H9 (cell line): ENCODE results near the gene CAMK2B. TPM values are rescaled to one million over a fixed set of nuclear protein-coding genes. Genes with fewer than 3 reads are reported as not detected.

ENCODE experiments used
- DNase-seq: peaks from one replicate; pipeline ENCODE4 v3.0.0-alpha.2; 2017
- H2AFZ ChIP-seq: one replicate; pipeline ENCODE4 v1.6.1; 2013; ENCODE audit warnings: mild to moderate bottlenecking, low read length, control low read depth, moderate library complexity
- H2AK5ac ChIP-seq: 2 replicates; pipeline ENCODE4 v1.6.1; 2013; ENCODE audit warnings: low read length, control low read depth, mixed read lengths; ENCODE audit not compliant: insufficient read length
- H2BK120ac ChIP-seq: one replicate; pipeline ENCODE4 v1.6.1; 2013; ENCODE audit warnings: low read depth, mild to moderate bottlenecking, low read length, control low read depth, inconsistent platforms; ENCODE audit not compliant: poor library complexity, severe bottlenecking
- H2BK12ac ChIP-seq: 2 replicates; pipeline ENCODE4 v1.6.1; 2013; ENCODE audit warnings: low read length, control low read depth, mixed read lengths, low read depth; ENCODE audit not compliant: insufficient read length
- H2BK15ac ChIP-seq: 2 replicates; pipeline ENCODE4 v1.6.1; 2013; ENCODE audit warnings: low read depth, low read length, control low read depth
- H2BK20ac ChIP-seq: one replicate; pipeline ENCODE4 v1.6.1; 2013; ENCODE audit warnings: low read depth, mild to moderate bottlenecking, low read length, control low read depth, inconsistent platforms; ENCODE audit not compliant: poor library complexity, severe bottlenecking
- H2BK5ac ChIP-seq: 2 replicates; pipeline ENCODE4 v1.6.1; 2013; ENCODE audit warnings: low read length, control low read depth, mixed read lengths; ENCODE audit not compliant: insufficient read length
- H3K14ac ChIP-seq: 2 replicates; pipeline ENCODE4 v1.6.1; 2013; ENCODE audit warnings: low read length, control low read depth; ENCODE audit not compliant: insufficient read depth
- H3K18ac ChIP-seq: 2 replicates; pipeline ENCODE4 v1.6.1; 2013; ENCODE audit warnings: low read depth, mild to moderate bottlenecking, mixed read lengths, low read length, control low read depth; ENCODE audit not compliant: insufficient read length
- H3K23ac ChIP-seq: 2 replicates; pipeline ENCODE4 v1.6.1; 2013; ENCODE audit warnings: low read length, control low read depth, mixed read lengths, low read depth; ENCODE audit not compliant: insufficient read length
- H3K23me2 ChIP-seq: 2 replicates; pipeline ENCODE4 v1.6.1; 2013; ENCODE audit warnings: low read depth, mild to moderate bottlenecking, mixed read lengths, low read length, control low read depth; ENCODE audit not compliant: insufficient read length, poor library complexity, severe bottlenecking
- H3K27ac ChIP-seq: 2 replicates; pipeline ENCODE4 v1.5.1; 2013; ENCODE audit warnings: low read length, control low read depth, mixed read lengths, low read depth; ENCODE audit not compliant: insufficient read length
- H3K27me3 ChIP-seq: 2 replicates; pipeline ENCODE4 v1.6.1; 2013; ENCODE audit warnings: low read length, control low read depth, inconsistent platforms; ENCODE audit not compliant: insufficient read depth
- H3K4ac ChIP-seq: 2 replicates; pipeline ENCODE4 v1.6.1; 2013; ENCODE audit warnings: low read depth, mild to moderate bottlenecking, control low read depth, inconsistent platforms, low read length, moderate library complexity
- H3K4me1 ChIP-seq: 2 replicates; pipeline ENCODE4 v1.6.1; 2013; ENCODE audit warnings: low read length, control low read depth, inconsistent platforms; ENCODE audit not compliant: insufficient read depth
- H3K4me2 ChIP-seq: 2 replicates; pipeline ENCODE4 v1.6.1; 2013; ENCODE audit warnings: low read length, control low read depth, mixed read lengths; ENCODE audit not compliant: insufficient read length, insufficient read depth
- H3K56ac ChIP-seq: 2 replicates; pipeline ENCODE4 v1.6.1; 2013; ENCODE audit warnings: low read depth, mild to moderate bottlenecking, mixed read lengths, low read length, control low read depth; ENCODE audit not compliant: insufficient read length
- H3K79me1 ChIP-seq: 2 replicates; pipeline ENCODE4 v1.6.1; 2013; ENCODE audit warnings: low read depth, mild to moderate bottlenecking, moderate library complexity, low read length, control low read depth, inconsistent platforms; ENCODE audit not compliant: insufficient read depth, poor library complexity, severe bottlenecking
- H3K79me2 ChIP-seq: 2 replicates; pipeline ENCODE4 v1.6.1; 2013; ENCODE audit warnings: low read length, control low read depth, inconsistent platforms; ENCODE audit not compliant: insufficient read depth
- H3K9ac ChIP-seq: 2 replicates; pipeline ENCODE4 v1.6.1; 2013; ENCODE audit warnings: low read length, control low read depth, mixed read lengths; ENCODE audit not compliant: insufficient read length; ENCODE audit errors: extremely low read depth
- H3K9me3 ChIP-seq: one replicate; pipeline ENCODE4 v1.6.1; 2013; ENCODE audit warnings: low read depth, low read length, inconsistent platforms; ENCODE audit not compliant: control insufficient read depth
- H3T11ph ChIP-seq: one replicate; pipeline ENCODE4 v1.6.1; 2013; ENCODE audit warnings: mild to moderate bottlenecking, low read length, control low read depth, inconsistent platforms
- H4K20me1 ChIP-seq: one replicate; pipeline ENCODE4 v1.6.1; 2013; ENCODE audit not compliant: control insufficient read depth, insufficient read length, insufficient read depth
- H4K5ac ChIP-seq: 2 replicates; pipeline ENCODE4 v1.6.1; 2013; ENCODE audit warnings: low read depth, mild to moderate bottlenecking, mixed read lengths, low read length, control low read depth; ENCODE audit not compliant: insufficient read length
- H4K8ac ChIP-seq: replicated peaks from 2 replicates; pipeline ENCODE4 v1.6.1; 2013; ENCODE audit warnings: low read length, control low read depth, mixed read lengths, low read depth; ENCODE audit not compliant: insufficient read length
- H4K91ac ChIP-seq: 2 replicates; pipeline ENCODE4 v1.6.1; 2013; ENCODE audit warnings: low read depth, mild to moderate bottlenecking, moderate library complexity, mixed read lengths, low read length, control low read depth; ENCODE audit not compliant: insufficient read length
- H3K27ac Mint-ChIP-seq, 3 experiments: 2 replicates in 2 of 3; 3 replicates in 1 of 3; pipeline ENCODE4 v1.8.0; 2020 to 2021; ENCODE audit warnings: mixed read lengths in 3 of 3, mild to moderate bottlenecking in 1 of 3, moderate library complexity in 1 of 3
- H3K27me3 Mint-ChIP-seq: 2 replicates; pipeline ENCODE4 v1.8.0; 2021; ENCODE audit warnings: low read depth, mild to moderate bottlenecking, moderate library complexity, mixed read lengths
- H3K36me3 Mint-ChIP-seq, 3 experiments: 2 replicates in 2 of 3; 3 replicates in 1 of 3; pipeline ENCODE4 v1.8.0; 2020 to 2021; ENCODE audit warnings: low read depth in 3 of 3, mixed read lengths in 3 of 3; ENCODE audit not compliant: insufficient read depth in 1 of 3
- H3K4me1 Mint-ChIP-seq, 2 experiments: 2 replicates each; pipeline ENCODE4 v1.8.0; 2020; ENCODE audit warnings: mixed read lengths in 2 of 2
- H3K4me3 Mint-ChIP-seq, 2 experiments: 2 replicates in 1 of 2; 3 replicates in 1 of 2; pipeline ENCODE4 v1.8.0; 2020 to 2021; ENCODE audit warnings: mild to moderate bottlenecking in 2 of 2, mixed read lengths in 2 of 2, moderate library complexity in 1 of 2
- H3K9me3 Mint-ChIP-seq, 2 experiments: 2 replicates in 1 of 2; 3 replicates in 1 of 2; pipeline ENCODE4 v1.8.0; 2020; ENCODE audit warnings: mild to moderate bottlenecking in 2 of 2, mixed read lengths in 2 of 2, moderate library complexity in 1 of 2
- WGBS: extraction: QIAGEN DNeasy Blood & Tissue Kit; methylation state at CpG from one replicate; pipeline ENCODE4 v1.1.7; 2013; ENCODE audit warnings: missing lambda C conversion rate, low lambda C conversion rate, mixed read lengths; ENCODE audit not compliant: insufficient read length; ENCODE audit errors: extremely low coverage; 5-methylcytosine and 5-hydroxymethylcytosine counted together
- total RNA-seq: library from RNA; stranded (reverse); gene quantifications from 2 replicates; pipeline ENCODE4 v1.2.1, GENCODE V29; 2021
- TF ChIP-seq, protein P1 (sequence below): fragments of 200-600 bp; sonication (generic); conservative IDR thresholded peaks from 3 replicates; pipeline ENCODE4 v1.8.0; 2021; ENCODE audit warnings: antibody characterized with exemption, mild to moderate bottlenecking

The CAMK2B gene
- total RNA-seq, 1 experiment from 2014 or later, result 0.17 TPM

GRCh38 chr7:44374007-44374763 lies 48.8 kb upstream of the CAMK2B start:
- no peak overlapping the region for H3K14ac ChIP-seq
- no peaks in the 10 kb centered on the region for H3K23me2 ChIP-seq
- peaks cover 28% of the 10 kb centered on the region for H3K27me3 Mint-ChIP-seq
- no peaks in the 10 kb centered on the region for H4K20me1 ChIP-seq
- peaks cover 2% of the 10 kb centered on the region for H3K4me1 ChIP-seq
- no peak overlapping the region for H3K4ac ChIP-seq
- no peak overlapping the region for H3K9ac ChIP-seq
- no peaks in the 10 kb centered on the region for H3K9me3 ChIP-seq
- H3K27me3 ChIP-seq, result no peaks in the 10 kb centered on the region
- no peak overlapping the region for H4K91ac ChIP-seq
- H3K27ac Mint-ChIP-seq, result no peak overlapping the region
- H2BK120ac ChIP-seq, result no peak overlapping the region
- H2BK5ac ChIP-seq, result no peak overlapping the region
- no peaks in the 10 kb centered on the region; a peak in 1 of 7 replicates for H3K36me3 Mint-ChIP-seq
- DNase-seq, result peak; percentile 22
- no peak overlapping the region for H2AFZ ChIP-seq
- H3K56ac ChIP-seq, result no peak overlapping the region
- H3K4me1 Mint-ChIP-seq, result no peaks in the 10 kb centered on the region
- no peak overlapping the region for H3T11ph ChIP-seq
- no peak overlapping the region for H4K8ac ChIP-seq
- no peak overlapping the region for H2BK15ac ChIP-seq
- no CpG with 5 or more reads among the region's 12 CpGs for WGBS
- H3K4me2 ChIP-seq, result no peak overlapping the region
- H3K4me3 Mint-ChIP-seq, result no peak overlapping the region
- no peaks in the 10 kb centered on the region for H3K79me1 ChIP-seq
- H2BK20ac ChIP-seq, result no peak overlapping the region
- no peak overlapping the region for H3K23ac ChIP-seq
- TF ChIP-seq, protein P1, sequence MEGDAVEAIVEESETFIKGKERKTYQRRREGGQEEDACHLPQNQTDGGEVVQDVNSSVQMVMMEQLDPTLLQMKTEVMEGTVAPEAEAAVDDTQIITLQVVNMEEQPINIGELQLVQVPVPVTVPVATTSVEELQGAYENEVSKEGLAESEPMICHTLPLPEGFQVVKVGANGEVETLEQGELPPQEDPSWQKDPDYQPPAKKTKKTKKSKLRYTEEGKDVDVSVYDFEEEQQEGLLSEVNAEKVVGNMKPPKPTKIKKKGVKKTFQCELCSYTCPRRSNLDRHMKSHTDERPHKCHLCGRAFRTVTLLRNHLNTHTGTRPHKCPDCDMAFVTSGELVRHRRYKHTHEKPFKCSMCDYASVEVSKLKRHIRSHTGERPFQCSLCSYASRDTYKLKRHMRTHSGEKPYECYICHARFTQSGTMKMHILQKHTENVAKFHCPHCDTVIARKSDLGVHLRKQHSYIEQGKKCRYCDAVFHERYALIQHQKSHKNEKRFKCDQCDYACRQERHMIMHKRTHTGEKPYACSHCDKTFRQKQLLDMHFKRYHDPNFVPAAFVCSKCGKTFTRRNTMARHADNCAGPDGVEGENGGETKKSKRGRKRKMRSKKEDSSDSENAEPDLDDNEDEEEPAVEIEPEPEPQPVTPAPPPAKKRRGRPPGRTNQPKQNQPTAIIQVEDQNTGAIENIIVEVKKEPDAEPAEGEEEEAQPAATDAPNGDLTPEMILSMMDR, result no peak
- H3K9me3 Mint-ChIP-seq, result no peaks in the 10 kb centered on the region
- no peaks in the 10 kb centered on the region for H3K79me2 ChIP-seq
- H2BK12ac ChIP-seq, result no peak overlapping the region
- no peak overlapping the region for H3K18ac ChIP-seq
- H4K5ac ChIP-seq, result no peak overlapping the region
- no peak overlapping the region for H3K27ac ChIP-seq
- no peak overlapping the region for H2AK5ac ChIP-seq
